D721Med (cell line): ENCODE data around the gene DCHS2.

Experiments used
- DNase-seq: peaks from one replicate; pipeline ENCODE4 v3.0.0; 2011; ENCODE audit warnings: low spot score; ENCODE audit not compliant: insufficient read length
- FAIRE-seq: peaks from 2 replicates; lab custom pipeline; 2011; peaks lifted over from hg19 to GRCh38; lab: Jason Lieb, UNC
- TF ChIP-seq, protein P1 (sequence below): IDR thresholded peaks from 2 replicates; pipeline ENCODE4 v1.5.1; 2012; ENCODE audit warnings: mild to moderate bottlenecking, control low read depth; ENCODE audit not compliant: insufficient read depth; ENCODE audit errors: missing control alignments

DCHS2 gene

GRCh38 chr4:154454710-154455109 lies 36.9 kb downstream of the DCHS2 start:
- FAIRE-seq (no peak), DNase-seq (no peak)

DNA sequence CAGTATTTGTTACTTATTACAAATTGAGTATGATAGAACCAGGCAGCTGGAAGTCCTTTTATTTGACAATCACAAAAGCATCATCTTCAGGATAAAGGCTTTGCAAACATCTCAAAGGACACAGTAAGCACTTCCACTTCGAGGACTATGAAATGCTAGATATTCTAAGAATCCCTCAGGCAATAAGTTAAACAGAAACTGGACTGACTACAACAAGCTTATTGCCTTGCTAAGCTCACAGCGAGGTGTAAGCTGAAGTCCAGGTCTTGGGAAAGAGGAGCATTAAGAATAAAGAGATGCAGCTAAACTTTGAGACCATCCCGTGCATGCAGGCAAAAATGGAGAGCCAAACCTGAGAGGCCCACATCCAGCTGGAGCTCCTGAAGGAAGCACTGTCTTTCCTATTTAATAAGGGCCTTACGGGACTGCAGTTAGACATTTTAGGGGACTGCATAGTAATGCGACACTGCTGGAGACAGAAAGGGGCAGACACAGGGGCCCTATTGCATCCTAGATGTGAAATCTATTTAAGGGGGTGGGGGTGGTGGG lies 38.7 kb downstream of the DCHS2 start:
- TF ChIP-seq, protein P1, sequence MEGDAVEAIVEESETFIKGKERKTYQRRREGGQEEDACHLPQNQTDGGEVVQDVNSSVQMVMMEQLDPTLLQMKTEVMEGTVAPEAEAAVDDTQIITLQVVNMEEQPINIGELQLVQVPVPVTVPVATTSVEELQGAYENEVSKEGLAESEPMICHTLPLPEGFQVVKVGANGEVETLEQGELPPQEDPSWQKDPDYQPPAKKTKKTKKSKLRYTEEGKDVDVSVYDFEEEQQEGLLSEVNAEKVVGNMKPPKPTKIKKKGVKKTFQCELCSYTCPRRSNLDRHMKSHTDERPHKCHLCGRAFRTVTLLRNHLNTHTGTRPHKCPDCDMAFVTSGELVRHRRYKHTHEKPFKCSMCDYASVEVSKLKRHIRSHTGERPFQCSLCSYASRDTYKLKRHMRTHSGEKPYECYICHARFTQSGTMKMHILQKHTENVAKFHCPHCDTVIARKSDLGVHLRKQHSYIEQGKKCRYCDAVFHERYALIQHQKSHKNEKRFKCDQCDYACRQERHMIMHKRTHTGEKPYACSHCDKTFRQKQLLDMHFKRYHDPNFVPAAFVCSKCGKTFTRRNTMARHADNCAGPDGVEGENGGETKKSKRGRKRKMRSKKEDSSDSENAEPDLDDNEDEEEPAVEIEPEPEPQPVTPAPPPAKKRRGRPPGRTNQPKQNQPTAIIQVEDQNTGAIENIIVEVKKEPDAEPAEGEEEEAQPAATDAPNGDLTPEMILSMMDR: no peak
- no peak for FAIRE-seq

More at GRCh38 chr4:154454710-154455109, 36.9 kb downstream of the DCHS2 start:
- TF ChIP-seq, protein P1: no peak

GRCh38 chr4:154450966-154451365 lies 40.6 kb downstream of the DCHS2 start:
- DNase-seq (no peak), FAIRE-seq (no peak)
- TF ChIP-seq, protein P1: no peak

More for the DNA sequence above, 38.7 kb downstream of the DCHS2 start:
- no peak for DNase-seq

- TF ChIP-seq, protein P1: no peak
- FAIRE-seq (no peak), DNase-seq (no peak)
Measured at GRCh38 chr4:154444958-154445357, 46.6 kb downstream of the DCHS2 start.

DNA sequence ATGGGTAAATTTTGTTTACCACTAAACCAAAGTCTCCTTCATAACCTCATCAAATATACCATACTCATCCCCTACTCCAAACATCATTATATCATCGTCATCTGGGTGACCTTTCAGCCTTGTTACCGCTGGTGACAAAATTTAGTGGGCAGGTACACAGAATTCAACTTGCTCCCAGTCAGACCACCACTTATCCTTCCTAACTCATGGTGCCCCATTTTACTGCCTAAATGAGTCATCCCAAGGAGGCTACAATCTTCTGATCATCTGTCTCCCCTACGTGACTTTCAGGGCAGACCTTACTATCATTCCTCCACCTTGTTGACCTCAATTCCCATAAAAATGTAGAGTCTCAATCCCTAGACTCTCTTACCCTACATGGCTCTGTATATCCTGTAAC lies 49.6 kb downstream of the DCHS2 start:
- FAIRE-seq (no peak), DNase-seq (no peak)
- TF ChIP-seq, protein P1: no peak

DNA sequence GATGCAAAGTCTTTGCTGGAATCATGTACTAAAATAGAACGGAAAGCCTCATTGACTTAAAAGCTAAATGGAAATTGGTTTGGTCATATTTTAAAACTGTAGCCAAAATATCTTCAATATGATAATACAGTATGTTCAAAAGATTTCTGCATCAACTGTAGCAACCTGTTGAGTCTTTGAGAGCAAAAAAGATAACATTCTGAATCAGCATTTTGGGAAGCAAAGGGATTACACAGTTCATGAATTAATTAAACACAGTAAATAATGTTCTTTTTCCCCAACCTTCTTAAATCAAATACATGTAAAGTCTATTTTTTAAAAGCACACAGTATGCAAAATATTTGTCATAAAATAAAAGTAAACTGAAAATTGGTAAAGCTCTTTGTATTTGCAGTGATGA lies 50.5 kb downstream of the DCHS2 start:
- DNase-seq (no peak), FAIRE-seq (no peak)
- TF ChIP-seq, protein P1: no peak

DNA sequence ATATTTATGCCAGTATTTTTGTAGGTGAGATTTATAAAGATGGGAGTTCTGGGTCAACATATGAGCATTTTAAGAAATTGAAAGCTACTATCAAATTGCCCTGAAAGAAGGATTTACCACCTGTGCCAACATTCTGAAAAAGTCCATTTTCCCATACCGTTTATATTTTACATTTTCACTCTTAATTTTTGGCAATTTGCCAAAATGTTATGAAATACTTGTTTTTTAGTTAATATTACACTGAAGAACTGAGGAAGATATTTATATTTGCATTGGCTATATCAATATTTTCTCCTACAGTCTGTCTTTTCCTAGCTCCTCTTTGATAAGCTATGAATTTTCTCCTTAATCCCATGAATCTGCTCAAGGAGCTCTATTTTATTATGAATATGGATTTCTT lies 52.4 kb downstream of the DCHS2 start:
- no peak for FAIRE-seq
- TF ChIP-seq, protein P1: no peak
- DNase-seq: no peak
